KG1 (cell line): ENCODE data around the gene POLK.
"Not testable (repeated sequence)": the region's sequence is repeated elsewhere in the genome, so short reads cannot be mapped to it uniquely, and the experiment has no call there.

Experiments used
- DNase-seq: peaks from one replicate; lab custom pipeline; 2025; lab: John Stamatoyannopoulos, UW

Gene POLK

GRCh38 chr5:75551471-75551870 lies 39.8 kb downstream of the POLK start:
- DNase-seq, result no peak

- no peak for DNase-seq
Observed at GRCh38 chr5:75552764-75553163, 41.1 kb downstream of the POLK start.

- no peak for DNase-seq
Observed at GRCh38 chr5:75553358-75553757, 41.7 kb downstream of the POLK start.

- no peak for DNase-seq
Observed at GRCh38 chr5:75558221-75558620, 46.5 kb downstream of the POLK start.

- DNase-seq, result peak; percentile 67
Observed at GRCh38 chr5:75558981-75559632, 47.4 kb downstream of the POLK start.

GRCh38 chr5:75560655-75561054 lies 49.0 kb downstream of the POLK start:
- DNase-seq, result not testable (repeated sequence)

- DNase-seq, result not testable (repeated sequence)
Observed at GRCh38 chr5:75565991-75566709, 54.5 kb downstream of the POLK start.

GRCh38 chr5:75566710-75567309 lies 55.1 kb downstream of the POLK start:
- DNase-seq, result peak; percentile 71

- DNase-seq, result peak; percentile 60
Observed at GRCh38 chr5:75567710-75568109, 56.0 kb downstream of the POLK start.

GRCh38 chr5:75568202-75568601 lies 56.5 kb downstream of the POLK start:
- no peak for DNase-seq

- DNase-seq, result no peak
Observed at GRCh38 chr5:75571547-75571946, 59.9 kb downstream of the POLK start.

- no peak for DNase-seq
Observed at GRCh38 chr5:75574791-75575190, 63.1 kb downstream of the POLK start.

GRCh38 chr5:75578280-75578679 lies 66.6 kb downstream of the POLK start:
- not testable (repeated sequence) for DNase-seq

GRCh38 chr5:75584641-75585040 lies 73.0 kb downstream of the POLK start:
- no peak for DNase-seq

GRCh38 chr5:75588666-75589065 lies 77.0 kb downstream of the POLK start:
- DNase-seq, result no peak

GRCh38 chr5:75600535-75600934 lies 88.8 kb downstream of the POLK start:
- no peak for DNase-seq

GRCh38 chr5:75601567-75601966 lies 89.9 kb downstream of the POLK start:
- DNase-seq, result no peak

- DNase-seq, result no peak
Observed at GRCh38 chr5:75601996-75602395, 90.3 kb downstream of the POLK start.

GRCh38 chr5:75603371-75603770 lies 91.7 kb downstream of the POLK start:
- no peak for DNase-seq

- no peak for DNase-seq
Observed at GRCh38 chr5:75603821-75604220, 92.1 kb downstream of the POLK start.

- DNase-seq, result not testable (repeated sequence)
Observed at GRCh38 chr5:75607341-75607740, 95.7 kb downstream of the POLK start.

- DNase-seq, result no peak
Observed at GRCh38 chr5:75608870-75609269, 97.2 kb downstream of the POLK start.

GRCh38 chr5:75610201-75610600 lies 98.5 kb downstream of the POLK start:
- no peak for DNase-seq
